H1 (cell line): ENCODE measurements around the gene TM4SF20. TPM values are rescaled to one million over a fixed set of nuclear protein-coding genes. Genes with fewer than 3 reads are reported as not detected.

Experiments
- GABPA ChIP-seq: IDR thresholded peaks from 2 replicates; pipeline ENCODE4 v1.6.1; 2011; ENCODE audit warnings: mild to moderate bottlenecking, low read length, moderate library complexity, borderline replicate concordance; ENCODE audit not compliant: insufficient read depth
- MAFK ChIP-seq: IDR thresholded peaks from 2 replicates; pipeline ENCODE4 v1.6.1; 2012; ENCODE audit warnings: low read depth, mild to moderate bottlenecking, improper control_type of control experiment, low read length
- POLR2AphosphoS5 ChIP-seq: IDR thresholded peaks from 2 replicates; pipeline ENCODE4 v1.6.1; 2011; ENCODE audit warnings: low read depth, low read length
- SP1 ChIP-seq: IDR thresholded peaks from 2 replicates; pipeline ENCODE4 v1.6.1; 2011; ENCODE audit warnings: low read depth, low read length
- TAF1 ChIP-seq: IDR thresholded peaks from 2 replicates; pipeline ENCODE4 v1.6.1; 2011; ENCODE audit warnings: mild to moderate bottlenecking, low read depth, low read length
- TCF12 ChIP-seq: IDR thresholded peaks from 2 replicates; pipeline ENCODE4 v1.6.1; 2011; ENCODE audit warnings: low read depth, mild to moderate bottlenecking, low read length
- YY1 ChIP-seq: IDR thresholded peaks from 2 replicates; pipeline ENCODE4 v1.6.1; 2011; ENCODE audit warnings: low read depth, mild to moderate bottlenecking, low read length
- polyA plus RNA-seq, 7 experiments: library from polyadenylated mRNA; depleted of rRNA in 3 of 7; stranded (reverse) in 5 of 7; unstranded in 2 of 7; fragments of >200 nt in 5 of 7; fragments of 200-250 nt in 2 of 7; gene quantifications; 1 replicate in 5 of 7; 2 replicates in 1 of 7; 4 replicates in 1 of 7; pipeline versions ENCODE4 v1.2.1 to v1.2.3, GENCODE V29; 2011 to 2013; ENCODE audit warnings: missing spikeins in 2 of 7, mixed read lengths in 2 of 7
- total RNA-seq: library from RNA; stranded (reverse); fragmentation: NEBNext Ultra II Directional; extraction: Animal tissue kit (Norgen Biotek cat#: 25700); gene quantifications from 2 replicates; pipeline ENCODE4 v1.2.1, GENCODE V29; 2021

The TM4SF20 gene
- total and polyA plus RNA-seq, 2 of the 8 experiments (the other 6 are each of a cell fraction or from before 2014, with no cell fraction given): not detected

DNA sequence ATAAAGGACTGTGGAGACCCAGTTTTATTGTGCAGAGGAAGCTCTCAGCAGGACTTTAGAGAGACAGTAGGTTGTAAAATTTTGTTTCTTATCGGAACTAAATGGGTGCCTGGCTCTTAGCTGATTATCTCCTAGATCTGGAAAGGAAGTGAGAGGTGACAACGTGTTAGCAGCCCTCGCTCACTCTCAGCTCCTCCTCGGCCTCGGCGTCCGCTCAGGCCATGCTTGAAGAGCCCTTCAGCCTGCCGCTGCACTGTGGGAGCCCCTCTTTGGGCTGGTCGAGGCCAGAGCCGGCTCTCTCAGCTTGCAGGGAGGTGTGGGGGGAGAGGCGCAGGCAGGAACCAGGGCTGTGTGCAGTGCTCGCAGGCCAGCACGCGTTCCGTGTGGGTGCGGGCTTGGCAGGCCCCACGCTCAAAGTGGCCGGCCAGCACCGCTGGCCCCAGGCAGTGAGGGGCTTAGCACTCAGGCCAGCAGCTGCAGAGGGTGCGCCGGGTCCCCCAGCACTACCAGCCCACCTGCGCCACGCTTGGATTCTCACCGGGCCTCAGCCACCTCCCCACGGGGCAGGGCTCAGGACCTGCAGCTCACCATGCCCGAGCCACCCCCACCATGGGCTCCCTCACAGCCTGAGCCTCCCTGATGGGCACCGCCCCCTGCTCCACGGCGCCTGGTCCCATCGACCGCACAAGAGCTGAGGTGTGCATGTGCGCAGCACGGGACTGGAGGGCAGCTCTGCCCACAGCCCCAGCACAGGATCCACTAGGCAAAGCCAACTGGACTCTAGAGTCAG lies 58.6 kb downstream of the TM4SF20 start (continued):
- TF ChIP-seq GABPA (no peak), YY1 (no peak), TCF12 (no peak), TAF1 (no peak), POLR2AphosphoS5 (no peak), SP1 (no peak), MAFK (no peak)
